Right hindlimb (tissue), 1 donor: Measurements from ENCODE around the gene STK32C.
"Not testable (repeated sequence)": the region's sequence is repeated elsewhere in the genome, so short reads cannot be mapped to it uniquely, and the experiment has no call there.

Experiments
- DNase-seq: peaks from one replicate; pipeline ENCODE4 v3.0.0-alpha.2; 2018

Gene STK32C

GRCh38 chr10:132300582-132300981 lies 7.2 kb downstream of the STK32C start:
- no peak for DNase-seq

- peak; percentile 4 for DNase-seq
Observed at GRCh38 chr10:132299371-132300336, 8.1 kb downstream of the STK32C start.

- peak; percentile 4 for DNase-seq
Observed at GRCh38 chr10:132298038-132298881, 9.5 kb downstream of the STK32C start.

- no peak for DNase-seq
Observed at GRCh38 chr10:132297526-132297925, 10.2 kb downstream of the STK32C start.

- DNase-seq = no peak
Observed at GRCh38 chr10:132296666-132297443, 10.9 kb downstream of the STK32C start.

- not testable (repeated sequence) for DNase-seq
Observed at GRCh38 chr10:132295481-132295880, 12.3 kb downstream of the STK32C start.

GRCh38 chr10:132294561-132295318 lies 13.0 kb downstream of the STK32C start:
- no peak for DNase-seq

- peak; percentile 13 for DNase-seq
Observed at GRCh38 chr10:132293813-132294520, 13.8 kb downstream of the STK32C start.

- peak; percentile 18 for DNase-seq
Observed at GRCh38 chr10:132293201-132293812, 14.4 kb downstream of the STK32C start.

- no peak for DNase-seq
Observed at GRCh38 chr10:132292287-132293200, 15.2 kb downstream of the STK32C start.

GRCh38 chr10:132291826-132292225 lies 15.9 kb downstream of the STK32C start:
- peak; percentile 1 for DNase-seq

- DNase-seq = peak; percentile 10
Observed at GRCh38 chr10:132290631-132291030, 17.1 kb downstream of the STK32C start.

GRCh38 chr10:132289439-132289838 lies 18.3 kb downstream of the STK32C start:
- DNase-seq = no peak

GRCh38 chr10:132283604-132284382 lies 24.0 kb downstream of the STK32C start:
- no peak for DNase-seq

- DNase-seq = no peak
Observed at GRCh38 chr10:132282667-132283603, 24.8 kb downstream of the STK32C start.

GRCh38 chr10:132281915-132282666 lies 25.7 kb downstream of the STK32C start:
- DNase-seq = peak; percentile 63

- no peak for DNase-seq
Observed at GRCh38 chr10:132280646-132281074, 27.1 kb downstream of the STK32C start.
